Brain microvascular endothelial cell (primary cell): ENCODE data around the gene ZNF385B.

Source experiments
- DNase-seq: peaks from one replicate; pipeline ENCODE4 v3.0.0-alpha.2; 2020
- H3K27ac ChIP-seq: fragments of 250-450 bp; sonication (Bioruptor Pico); 2 replicates; pipeline ENCODE4 v1.5.1; 2020; ENCODE audit warnings: mild to moderate bottlenecking, moderate library complexity
- H3K27me3 ChIP-seq: fragments of 250-450 bp; sonication (Bioruptor Pico); replicated peaks from 2 replicates; pipeline ENCODE4 v1.5.1; 2020; ENCODE audit warnings: mild to moderate bottlenecking
- H3K36me3 ChIP-seq: fragments of 250-450 bp; sonication (Bioruptor Pico); replicated peaks from 2 replicates; pipeline ENCODE4 v1.5.1; 2020; ENCODE audit warnings: mild to moderate bottlenecking
- H3K4me3 ChIP-seq: 2 replicates; pipeline ENCODE4 v1.5.1; 2011; ENCODE audit warnings: low read depth, mild to moderate bottlenecking, control low read depth, low read length, moderate library complexity
- CTCF ChIP-seq: IDR thresholded peaks from 2 replicates; pipeline ENCODE4 v1.5.1; 2011; ENCODE audit warnings: low read depth, mild to moderate bottlenecking, moderate library complexity, low read length, control low read depth, inconsistent platforms; ENCODE audit errors: missing control alignments
- in situ Hi-C: cut with HindIII; loops from 2 replicates; pipeline ENCODE4 v1.10.0; 2017; ENCODE audit warnings: low sequenced_read_pairs, low pct_ligation_motif_present

Gene ZNF385B

GRCh38 chr2:179571721-179572120 is 289.7 kb downstream of the ZNF385B start:
- no peak overlapping the region for H3K4me3 ChIP-seq
- TF ChIP-seq CTCF, result no peak
- H3K36me3 ChIP-seq, result no peaks in the 10 kb centered on the region
- H3K27ac ChIP-seq, result no peak overlapping the region
- in situ Hi-C loops, result no loop called here
- DNase-seq, result no peak
- no peaks in the 10 kb centered on the region for H3K27me3 ChIP-seq

- Histone ChIP-seq H3K27me3 (no peaks in the 10 kb centered on the region), H3K36me3 (no peaks in the 10 kb centered on the region), H3K27ac (no peak overlapping the region), H3K4me3 (no peak overlapping the region)
- in situ Hi-C loops, result no loop called here
- no peak for TF ChIP-seq CTCF
- DNase-seq, result no peak
Observed at GRCh38 chr2:179571252-179571651, 290.2 kb downstream of the ZNF385B start.

- H3K36me3 ChIP-seq, result no peaks in the 10 kb centered on the region
- no peak overlapping the region for H3K4me3 ChIP-seq
- TF ChIP-seq CTCF, result no peak
- DNase-seq, result no peak
- in situ Hi-C loops, result no loop called here
- H3K27ac ChIP-seq, result no peak overlapping the region
- H3K27me3 ChIP-seq, result no peaks in the 10 kb centered on the region
Observed at GRCh38 chr2:179569831-179570233, 291.6 kb downstream of the ZNF385B start.

GRCh38 chr2:179565807-179566206 is 295.6 kb downstream of the ZNF385B start:
- no peak overlapping the region for H3K4me3 ChIP-seq
- no peak for DNase-seq
- in situ Hi-C loops, result no loop called here
- TF ChIP-seq CTCF, result no peak
- no peak overlapping the region for H3K27ac ChIP-seq
- H3K27me3 ChIP-seq, result no peaks in the 10 kb centered on the region
- no peaks in the 10 kb centered on the region for H3K36me3 ChIP-seq

- H3K27me3 ChIP-seq, result no peaks in the 10 kb centered on the region
- DNase-seq, result no peak
- no peak overlapping the region for H3K4me3 ChIP-seq
- in situ Hi-C loops, result no loop called here
- H3K36me3 ChIP-seq, result no peaks in the 10 kb centered on the region
- no peak overlapping the region for H3K27ac ChIP-seq
- no peak for TF ChIP-seq CTCF
Observed at GRCh38 chr2:179562330-179562885, 299.0 kb downstream of the ZNF385B start.

GRCh38 chr2:179561702-179562101 is 299.7 kb downstream of the ZNF385B start:
- H3K27ac ChIP-seq, result no peak overlapping the region
- H3K4me3 ChIP-seq, result no peak overlapping the region
- in situ Hi-C loops, result no loop called here
- no peaks in the 10 kb centered on the region for H3K36me3 ChIP-seq
- DNase-seq, result no peak
- no peaks in the 10 kb centered on the region for H3K27me3 ChIP-seq
- TF ChIP-seq CTCF, result no peak
